Keratinocyte (primary cell): ENCODE results near the gene HDAC8. TPM values are rescaled to one million over a fixed set of nuclear protein-coding genes. Genes with fewer than 3 reads are reported as not detected.
"Not testable (repeated sequence)": the region's sequence is repeated elsewhere in the genome, so short reads cannot be mapped to it uniquely, and the experiment has no call there.

Experiments used
- DNase-seq: peaks from one replicate; pipeline ENCODE4 v3.0.0-alpha.2; 2011; ENCODE audit warnings: low read depth, missing footprints, low spot score
- FAIRE-seq: peaks from 2 replicates; lab custom pipeline; 2011; peaks lifted over from hg19 to GRCh38; lab: Jason Lieb, UNC
- H2AFZ ChIP-seq: 2 replicates; pipeline ENCODE4 v1.6.0; 2012; ENCODE audit warnings: low read length, control low read depth, inconsistent platforms; ENCODE audit not compliant: control insufficient read depth
- H3K27ac ChIP-seq: 2 replicates; pipeline ENCODE4 v1.5.1; 2011; ENCODE audit warnings: low read length; ENCODE audit not compliant: control insufficient read depth, insufficient read depth
- H3K27me3 ChIP-seq: 3 replicates; pipeline ENCODE4 v1.6.0; 2011; ENCODE audit warnings: low read length; ENCODE audit not compliant: control insufficient read depth, insufficient read depth; ENCODE audit errors: extremely low read depth
- H3K36me3 ChIP-seq, 2 experiments: 2 replicates in 1 of 2; 3 replicates in 1 of 2; pipeline ENCODE4 v1.5.1; 2011; ENCODE audit warnings: low read length in 2 of 2, mild to moderate bottlenecking in 1 of 2; ENCODE audit not compliant: control insufficient read depth in 2 of 2, insufficient read depth in 2 of 2; ENCODE audit errors: extremely low read depth in 1 of 2
- H3K4me1 ChIP-seq: 3 replicates; pipeline ENCODE4 v1.5.1; 2011; ENCODE audit warnings: low read length; ENCODE audit not compliant: control insufficient read depth, insufficient read depth; ENCODE audit errors: extremely low read depth
- H3K4me2 ChIP-seq: 3 replicates; pipeline ENCODE4 v1.6.0; 2011; ENCODE audit warnings: low read depth, low read length; ENCODE audit not compliant: control insufficient read depth, insufficient read depth; ENCODE audit errors: extremely low read depth
- H3K4me3 ChIP-seq, 3 experiments: fragments of 200-600 bp in 1 of 3; sonication (generic) in 1 of 3; 2 replicates in 2 of 3; 3 replicates in 1 of 3; pipeline ENCODE4 v1.5.1; 2011 to 2016; ENCODE audit warnings: low read length in 3 of 3, mild to moderate bottlenecking in 3 of 3, control low read depth in 2 of 3, inconsistent platforms in 1 of 3, low read depth in 1 of 3, mixed read lengths in 1 of 3, mixed run types in 1 of 3, moderate library complexity in 1 of 3; ENCODE audit not compliant: control insufficient read depth in 2 of 3, insufficient read depth in 2 of 3; ENCODE audit errors: extremely low read depth in 1 of 3
- H3K79me2 ChIP-seq: 2 replicates; pipeline ENCODE4 v1.6.0; 2012; ENCODE audit warnings: low read length; ENCODE audit not compliant: control insufficient read depth, insufficient read depth
- H3K9ac ChIP-seq: 3 replicates; pipeline ENCODE4 v1.6.0; 2011; ENCODE audit warnings: low read length; ENCODE audit not compliant: control insufficient read depth, insufficient read depth; ENCODE audit errors: extremely low read depth
- H3K9me1 ChIP-seq: 3 replicates; pipeline ENCODE4 v1.6.0; 2011; ENCODE audit warnings: low read length; ENCODE audit not compliant: control insufficient read depth, insufficient read depth; ENCODE audit errors: extremely low read depth
- H3K9me3 ChIP-seq: 2 replicates; pipeline ENCODE4 v1.5.1; 2012; ENCODE audit warnings: low read depth, low read length; ENCODE audit not compliant: control insufficient read depth
- H4K20me1 ChIP-seq: 3 replicates; pipeline ENCODE4 v1.6.0; 2011; ENCODE audit warnings: low read length; ENCODE audit not compliant: control insufficient read depth, insufficient read depth; ENCODE audit errors: extremely low read depth
- CTCF ChIP-seq, 3 experiments: IDR thresholded peaks in 1 of 3; conservative IDR thresholded peaks in 1 of 3; optimal IDR thresholded peaks in 1 of 3; 2 replicates in 2 of 3; 3 replicates in 1 of 3; pipeline versions ENCODE3 to v1.5.1; 2011; ENCODE audit warnings: low read length in 3 of 3, mild to moderate bottlenecking in 3 of 3, moderate library complexity in 2 of 3, control low read depth in 1 of 3, inconsistent platforms in 1 of 3; ENCODE audit not compliant: insufficient read depth in 2 of 3; ENCODE audit errors: extremely low read depth in 1 of 3
- EZH2 ChIP-seq: IDR thresholded peaks from one replicate; pipeline ENCODE4 v1.6.1; 2012; ENCODE audit warnings: inconsistent platforms, mild to moderate bottlenecking, low read length, moderate library complexity
- dilution Hi-C: fragments of 300-500 bp; cut with MboI; formaldehyde crosslinking; loops from one replicate; pipeline ENCODE4 v1.7.0; 2020; ENCODE audit warnings: low sequenced_read_pairs; ENCODE audit not compliant: extremely low pct_ligation_motif_present
- polyA plus RNA-seq, 5 experiments: library from polyadenylated mRNA; depleted of rRNA in 3 of 5; stranded (reverse) in 3 of 5; stranded (forward) in 1 of 5; unstranded in 1 of 5; fragments of >200 nt; gene quantifications; 1 replicate in 1 of 5; 2 replicates in 3 of 5; 3 replicates in 1 of 5; pipeline versions ENCODE4 v1.2.1 to v1.2.3, GENCODE V29; 2011 to 2012; ENCODE audit warnings: missing spikeins in 2 of 5, low read depth in 1 of 5, low replicate concordance in 1 of 5

The HDAC8 gene
- polyA plus RNA-seq, 1 donor (not counting 4 experiments of a cell fraction or from before 2014, with no cell fraction given), result 27.3 TPM

DNA sequence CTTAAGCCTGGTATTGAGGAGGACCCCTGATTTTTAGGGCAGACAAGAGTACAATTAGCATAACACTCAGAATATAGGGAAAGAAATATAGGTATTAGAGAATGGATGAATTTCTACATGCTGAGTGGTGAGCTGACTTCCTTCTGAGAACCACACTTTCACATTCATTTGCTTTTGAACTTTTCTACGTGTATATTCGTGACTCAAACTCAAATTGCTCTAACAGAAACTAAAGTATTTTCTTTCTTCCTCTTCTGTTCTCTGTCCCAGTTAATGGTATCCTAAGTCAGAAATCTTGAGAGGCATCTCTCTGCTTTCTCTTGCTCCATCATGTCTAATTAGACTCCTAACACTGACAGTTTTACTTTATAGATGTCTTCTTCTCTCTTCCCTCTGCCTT, 163.8 kb downstream of the HDAC8 start:
- Histone ChIP-seq H3K9ac (no peak overlapping the region), H3K9me3 (no peaks in the 10 kb centered on the region), H3K4me1 (no peaks in the 10 kb centered on the region), H3K4me2 (no peak overlapping the region), H3K36me3 (no peaks in the 10 kb centered on the region), H3K4me3 (no peak overlapping the region), H3K27ac (no peak overlapping the region), H3K27me3 (no peaks in the 10 kb centered on the region), H3K9me1 (no peaks in the 10 kb centered on the region), H4K20me1 (no peaks in the 10 kb centered on the region), H3K79me2 (no peaks in the 10 kb centered on the region), H2AFZ (no peak overlapping the region)
- no peak for TF ChIP-seq EZH2
- TF ChIP-seq CTCF (optimal IDR thresholded peaks at IDR 0.05 in 1 of 3, IDR thresholded peaks at IDR 0.05 in 1 of 3, conservative IDR thresholded peaks at IDR 0.05 in 1 of 3; ENCODE audit: extremely low read depth in 1 of 3, insufficient read depth in 2 of 3, low read length in 3 of 3), result no peak
- DNase-seq (no peak), FAIRE-seq (no peak)
- dilution Hi-C loops, result no loop called here

GRCh38 chrX:72405136-72405535, 167.5 kb downstream of the HDAC8 start:
- H3K9me1 ChIP-seq, H3K27me3 ChIP-seq, H3K79me2 ChIP-seq, H4K20me1 ChIP-seq, H3K27ac ChIP-seq, H3K4me2 ChIP-seq, H3K9me3 ChIP-seq, H2AFZ ChIP-seq, H3K36me3 ChIP-seq, DNase-seq, FAIRE-seq, dilution Hi-C loops, H3K4me1 ChIP-seq, H3K9ac ChIP-seq, H3K4me3 ChIP-seq: not testable (repeated sequence)

DNA sequence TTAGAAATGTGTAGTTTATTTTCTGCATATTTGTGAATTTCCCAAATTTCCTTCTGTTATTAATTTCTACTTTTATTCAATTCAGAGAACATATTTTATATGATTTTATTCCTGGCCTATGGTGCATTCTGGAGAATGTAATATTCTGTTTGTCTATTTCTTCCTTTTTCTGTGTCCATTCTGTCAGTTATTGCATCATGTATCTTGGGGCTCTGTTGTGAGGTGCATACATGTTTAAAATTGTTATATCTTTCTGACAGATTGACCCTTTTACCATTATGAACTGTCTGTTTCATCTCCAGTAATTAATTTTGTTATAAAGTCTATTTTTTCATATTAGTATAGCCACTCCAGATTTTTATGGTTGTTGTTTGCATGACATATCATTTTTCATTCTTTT, 170.0 kb downstream of the HDAC8 start:
- Histone ChIP-seq H3K27me3 (no peaks in the 10 kb centered on the region), H3K9me1 (no peaks in the 10 kb centered on the region), H3K4me1 (no peaks in the 10 kb centered on the region), H2AFZ (no peak overlapping the region), H4K20me1 (no peaks in the 10 kb centered on the region), H3K9ac (no peak overlapping the region), H3K4me3 (no peak overlapping the region), H3K79me2 (no peaks in the 10 kb centered on the region), H3K9me3 (no peaks in the 10 kb centered on the region), H3K27ac (no peak overlapping the region), H3K4me2 (no peak overlapping the region), H3K36me3 (no peaks in the 10 kb centered on the region)
- no peak for TF ChIP-seq EZH2
- TF ChIP-seq CTCF (optimal IDR thresholded peaks at IDR 0.05 in 1 of 3, IDR thresholded peaks at IDR 0.05 in 1 of 3, conservative IDR thresholded peaks at IDR 0.05 in 1 of 3; ENCODE audit: extremely low read depth in 1 of 3, insufficient read depth in 2 of 3, low read length in 3 of 3), result no peak
- FAIRE-seq (no peak), DNase-seq (no peak)
- dilution Hi-C loops, result no loop called here
